Cardiac muscle cell (in vitro differentiated cells and primary cell): Measurements from ENCODE around the gene ROM1. TPM values are rescaled to one million over a fixed set of nuclear protein-coding genes. Genes with fewer than 3 reads are reported as not detected.
A peak's percentile ranks its signal among the peaks of the same experiment; 100 is the strongest.
"Not testable (repeated sequence)": the region's sequence is repeated elsewhere in the genome, so short reads cannot be mapped to it uniquely, and the experiment has no call there.

ENCODE experiments used
- DNase-seq, 2 donors: peaks; one replicate each; pipeline versions ENCODE4 v3.0.0 to v3.0.0-alpha.2; 2010 to 2017; ENCODE audit warnings: low read depth in 1 of 2, low spot score in 1 of 2
- H3K27ac ChIP-seq: fragments of 200-600 bp; sonication (generic); 2 replicates; pipeline ENCODE4 v1.5.1; 2016
- H3K27me3 ChIP-seq: fragments of 200-600 bp; sonication (generic); 2 replicates; pipeline ENCODE4 v1.6.0; 2016; ENCODE audit warnings: control low read depth
- H3K36me3 ChIP-seq: fragments of 200-600 bp; sonication (generic); 2 replicates; pipeline ENCODE4 v1.5.1; 2016; ENCODE audit warnings: control low read depth
- H3K4me1 ChIP-seq: fragments of 200-600 bp; sonication (generic); 2 replicates; pipeline ENCODE4 v1.8.1; 2017; ENCODE audit warnings: low read depth, mild to moderate bottlenecking, mixed run types
- H3K4me3 ChIP-seq: fragments of 200-600 bp; sonication (generic); 2 replicates; pipeline ENCODE4 v1.5.1; 2016; ENCODE audit warnings: mild to moderate bottlenecking
- H3K9me3 ChIP-seq: fragments of 200-600 bp; sonication (generic); 2 replicates; pipeline ENCODE4 v1.5.1; 2017; ENCODE audit warnings: low read depth, mild to moderate bottlenecking, control low read depth
- CTCF ChIP-seq: IDR thresholded peaks from 2 replicates; pipeline ENCODE4 v1.5.1; 2012; ENCODE audit warnings: low read depth, mild to moderate bottlenecking, low read length
- polyA plus RNA-seq: library from polyadenylated mRNA; unstranded; fragments of >200 nt; fragmentation: Nextera tagmentation; extraction: Ambion mirVana; gene quantifications from 2 replicates; pipeline ENCODE4 v1.2.1, GENCODE V29; 2016
- total RNA-seq: library from RNA; depleted of rRNA; stranded (reverse); fragments of >200 nt; gene quantifications from 2 replicates; pipeline ENCODE4 v1.2.3, GENCODE V29; 2016

The ROM1 gene
- total and polyA plus RNA-seq, 2 experiments from 2014 or later = 3.3 to 6.9 TPM

- peaks cover 4% of the 10 kb centered on the region for H3K4me1 ChIP-seq
- H3K9me3 ChIP-seq = no peaks in the 10 kb centered on the region
- no peak overlapping the region for H3K4me3 ChIP-seq
- DNase-seq = no peak
- peaks cover 15% of the 10 kb centered on the region for H3K36me3 ChIP-seq
- TF ChIP-seq CTCF = no peak
- H3K27me3 ChIP-seq = no peaks in the 10 kb centered on the region
- no peak overlapping the region for H3K27ac ChIP-seq
Observed at GRCh38 chr11:62648185-62648966, 35.3 kb downstream of the ROM1 start.

- DNase-seq = no peak
- no peaks in the 10 kb centered on the region for H3K9me3 ChIP-seq
- TF ChIP-seq CTCF = no peak
- H3K36me3 ChIP-seq = peaks cover 15% of the 10 kb centered on the region
- H3K4me3 ChIP-seq = no peak overlapping the region
- H3K27me3 ChIP-seq = no peaks in the 10 kb centered on the region
- peaks cover 4% of the 10 kb centered on the region for H3K4me1 ChIP-seq
- H3K27ac ChIP-seq = no peak overlapping the region
Observed at GRCh38 chr11:62648967-62649364, 35.9 kb downstream of the ROM1 start.

- TF ChIP-seq CTCF = no peak
- no peaks in the 10 kb centered on the region for H3K9me3 ChIP-seq
- H3K4me3 ChIP-seq = no peak overlapping the region
- H3K36me3 ChIP-seq = peaks cover 15% of the 10 kb centered on the region
- H3K27me3 ChIP-seq = no peaks in the 10 kb centered on the region
- no peak overlapping the region for H3K27ac ChIP-seq
- DNase-seq = no peak
- H3K4me1 ChIP-seq = peaks cover 4% of the 10 kb centered on the region
Observed at GRCh38 chr11:62649486-62649885, 36.4 kb downstream of the ROM1 start.

- not testable (repeated sequence) for H3K9me3 ChIP-seq
Observed at GRCh38 chr11:62650283-62650682, 37.2 kb downstream of the ROM1 start.

GRCh38 chr11:62652161-62653006, 39.3 kb downstream of the ROM1 start:
- DNase-seq = no peak
- no peaks in the 10 kb centered on the region for H3K9me3 ChIP-seq
- H3K27me3 ChIP-seq = no peaks in the 10 kb centered on the region
- peaks cover 15% of the 10 kb centered on the region for H3K36me3 ChIP-seq
- no peaks in the 10 kb centered on the region for H3K4me1 ChIP-seq
- peak overlapping the region; percentile 90 for H3K27ac ChIP-seq
- TF ChIP-seq CTCF = no peak
- H3K4me3 ChIP-seq = peak overlapping the region; percentile 69

More at GRCh38 chr11:62650283-62650682, 37.2 kb downstream of the ROM1 start:
- H3K27ac ChIP-seq, H3K4me1 ChIP-seq, H3K4me3 ChIP-seq, H3K27me3 ChIP-seq, DNase-seq: not testable (repeated sequence)
- peaks cover 15% of the 10 kb centered on the region for H3K36me3 ChIP-seq

- Histone ChIP-seq H3K9me3 (no peaks in the 10 kb centered on the region), H3K36me3 (peaks cover 5% of the 10 kb centered on the region), H3K27me3 (no peaks in the 10 kb centered on the region), H3K4me1 (no peaks in the 10 kb centered on the region), H3K27ac (no peak overlapping the region), H3K4me3 (no peak overlapping the region)
- no peak for DNase-seq
- no peak for TF ChIP-seq CTCF
Observed at GRCh38 chr11:62654297-62654696, 41.2 kb downstream of the ROM1 start.
